TTC549 (cell line): Measurements from ENCODE around the gene GIPC2.

Source experiments
- FAIRE-seq: peaks from 2 replicates; lab custom pipeline; 2012; peaks lifted over from hg19 to GRCh38; lab: Jason Lieb, UNC

GIPC2 gene

GRCh38 chr1:78146205-78146771, 100.5 kb downstream of the GIPC2 start:
- FAIRE-seq: no peak

GRCh38 chr1:78147031-78147430, 101.3 kb downstream of the GIPC2 start:
- no peak for FAIRE-seq

GRCh38 chr1:78153092-78153736, 107.4 kb downstream of the GIPC2 start:
- no peak for FAIRE-seq

- FAIRE-seq: no peak
These were observed 109.4 kb downstream of the GIPC2 start for GRCh38 chr1:78155121-78155520.

- no peak for FAIRE-seq
These were observed 111.2 kb downstream of the GIPC2 start for GRCh38 chr1:78156805-78157521.

- FAIRE-seq: no peak
These were observed 120.0 kb downstream of the GIPC2 start for GRCh38 chr1:78165816-78166215.

- FAIRE-seq: no peak
These were observed 122.5 kb downstream of the GIPC2 start for GRCh38 chr1:78168306-78168705.

- FAIRE-seq: no peak
These were observed 125.1 kb downstream of the GIPC2 start for GRCh38 chr1:78170859-78171258.

GRCh38 chr1:78171736-78172590, 126.2 kb downstream of the GIPC2 start:
- FAIRE-seq: no peak

GRCh38 chr1:78176448-78176847, 130.7 kb downstream of the GIPC2 start:
- FAIRE-seq: no peak

GRCh38 chr1:78177708-78178270, 132.0 kb downstream of the GIPC2 start:
- FAIRE-seq: no peak

GRCh38 chr1:78178816-78179215, 133.1 kb downstream of the GIPC2 start:
- no peak for FAIRE-seq

- no peak for FAIRE-seq
These were observed 138.8 kb downstream of the GIPC2 start for GRCh38 chr1:78184460-78185072.
